Endometrium (tissue), 2 donors: ENCODE results near the gene UPB1.

Source experiments
- FAIRE-seq: peaks from 2 replicates; lab custom pipeline; 2012; peaks lifted over from hg19 to GRCh38; lab: Jason Lieb, UNC
- donor health status: control.
- donor health status: control.

UPB1 gene

GRCh38 chr22:24566899-24567511, 71.9 kb downstream of the UPB1 start:
- FAIRE-seq = no peak

- FAIRE-seq = no peak
Observed at GRCh38 chr22:24567668-24568067, 72.5 kb downstream of the UPB1 start.

GRCh38 chr22:24571266-24571665, 76.1 kb downstream of the UPB1 start:
- FAIRE-seq = no peak

- no peak for FAIRE-seq
Observed at GRCh38 chr22:24576778-24577177, 81.6 kb downstream of the UPB1 start.
